ENCODE data around the gene MEG3. TPM values are rescaled to one million over a fixed set of nuclear protein-coding genes. Genes with fewer than 3 reads are reported as not detected.
A peak's percentile ranks its signal among the peaks of the same experiment; 100 is the strongest.

The MEG3 gene
- total and polyA plus RNA-seq, 2 of the 4 experiments (the other 2 are of a cell fraction) = 31.5 to 556 TPM

DNA sequence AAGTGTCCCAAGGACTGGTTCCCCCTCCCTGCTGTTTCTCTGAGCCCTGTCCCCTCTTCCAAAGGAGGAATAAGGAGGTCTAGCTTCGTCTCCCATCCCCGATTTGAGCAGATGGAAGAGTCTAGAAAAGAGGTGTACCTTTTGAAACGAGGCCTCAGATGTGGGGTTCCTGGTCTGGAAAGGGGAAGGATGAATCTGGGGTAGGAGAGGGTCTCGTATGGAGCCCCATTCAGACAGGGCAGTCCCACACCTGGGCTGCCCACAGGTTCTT lies 13.3 kb downstream of the MEG3 start:
- in situ Hi-C loops (cut with MboI; ENCODE audit: low sequenced_read_pairs) (loop anchor here (10.0 kb wide), 1 partner anchor 434 kb away; no protein-coding TSS in a partner anchor), dilution Hi-C loops (cut with HindIII; ENCODE audit: low sequenced_read_pairs, unreplicated experiment) (no loop called here), intact Hi-C loops (cut with micrococcal nuclease) (no loop called here)
- peaks cover 23% of the 10 kb centered on the region for H3K4me1 ChIP-seq (ENCODE audit: control insufficient read depth, insufficient read depth, low read length)
- H4K20me1 ChIP-seq (ENCODE audit: insufficient read depth, low read length) = peaks cover 100% of the 10 kb centered on the region
- H4K91ac ChIP-seq (ENCODE audit: insufficient read depth, low read depth, low read length) = no peak overlapping the region
- no peak overlapping the region for H3K27ac ChIP-seq (ENCODE audit: insufficient read depth, low read length)
- BruUV-seq (replicated peaks) = no TSS peak
- H3K4me2 ChIP-seq (ENCODE audit: low read depth, low read length) = no peak overlapping the region
- no CpG with 5 or more reads among the region's 4 CpGs for WGBS, 2 experiments (ENCODE audit: extremely low coverage in 2 of 2, insufficient read length in 1 of 2)
- H2AFZ ChIP-seq (replicated peaks; ENCODE audit: low read length, poor library complexity) = no peak overlapping the region
- no peak for DNase-seq
- H3K9me1 ChIP-seq (ENCODE audit: insufficient read depth, low read length) = peaks cover 3% of the 10 kb centered on the region; the same call in 1 of the 2 replicates
- no peak overlapping the region for H2AK9ac ChIP-seq (replicated peaks; ENCODE audit: low read depth, low read length, poor library complexity)
- TF ChIP-seq USF2 (IDR thresholded peaks at IDR 0.05; ENCODE audit: low read depth, low read length) (no peak), SMC3 (IDR thresholded peaks at IDR 0.05; ENCODE audit: low read depth, low read length) (no peak), FOS (IDR thresholded peaks at IDR 0.05; ENCODE audit: low read depth, low read length) (no peak), RAD21 (IDR thresholded peaks at IDR 0.05; ENCODE audit: low read length) (no peak)
- TF ChIP-seq, protein P1, sequence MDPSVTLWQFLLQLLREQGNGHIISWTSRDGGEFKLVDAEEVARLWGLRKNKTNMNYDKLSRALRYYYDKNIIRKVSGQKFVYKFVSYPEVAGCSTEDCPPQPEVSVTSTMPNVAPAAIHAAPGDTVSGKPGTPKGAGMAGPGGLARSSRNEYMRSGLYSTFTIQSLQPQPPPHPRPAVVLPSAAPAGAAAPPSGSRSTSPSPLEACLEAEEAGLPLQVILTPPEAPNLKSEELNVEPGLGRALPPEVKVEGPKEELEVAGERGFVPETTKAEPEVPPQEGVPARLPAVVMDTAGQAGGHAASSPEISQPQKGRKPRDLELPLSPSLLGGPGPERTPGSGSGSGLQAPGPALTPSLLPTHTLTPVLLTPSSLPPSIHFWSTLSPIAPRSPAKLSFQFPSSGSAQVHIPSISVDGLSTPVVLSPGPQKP (IDR thresholded peaks at IDR 0.05; ENCODE audit: borderline replicate concordance, low read depth, low read length) = no peak
- no peak overlapping the region for H2BK15ac ChIP-seq (ENCODE audit: low read depth, low read length)
- no peak overlapping the region for H4K8ac ChIP-seq (ENCODE audit: low read depth in 2 of 2, low read length in 2 of 2)
- POLR2A ChIA-PET (ENCODE audit: unreplicated experiment) = no interaction called here
- no peak overlapping the region for H2BK120ac ChIP-seq (ENCODE audit: low read depth, low read length)
- CTCF ChIA-PET = no interaction called here
- no peaks in the 10 kb centered on the region for H3K27me3 ChIP-seq (ENCODE audit: control insufficient read depth, insufficient read depth, low read length)
- H3K4ac ChIP-seq (ENCODE audit: low read depth, low read length) = no peak overlapping the region
- no peak overlapping the region for H2BK20ac ChIP-seq (ENCODE audit: low read depth, low read length)
- H3K18ac ChIP-seq (ENCODE audit: low read depth, low read length) = no peak overlapping the region
- H3K9me3 ChIP-seq (ENCODE audit: control insufficient read depth, insufficient read depth, low read length) = no peaks in the 10 kb centered on the region
- no peak overlapping the region for H3K9ac ChIP-seq (ENCODE audit: low read depth, low read length)
- H4K5ac ChIP-seq (ENCODE audit: low read depth, low read length) = no peak overlapping the region
- ATAC-seq (ENCODE audit: low read depth) = no peak
- no peak overlapping the region for H3K4me3 ChIP-seq (ENCODE audit: insufficient read depth, low read depth, low read length)
- H3K56ac ChIP-seq (ENCODE audit: extremely low read depth, insufficient read depth, low read length) = no peak overlapping the region
- H3K79me1 ChIP-seq (ENCODE audit: low read depth in 1 of 2, low read length in 2 of 2) = peaks cover 11 to 53% of the 10 kb centered on the region in 2 experiments
- H2BK5ac ChIP-seq (ENCODE audit: low read depth, low read length, poor library complexity, severe bottlenecking) = no peak overlapping the region
- H3K23ac ChIP-seq (ENCODE audit: low read depth, low read length) = 0 out of 2 replicates have a peak overlapping the region, but pooled peaks have one; percentile 42
- no peak overlapping the region for H3K14ac ChIP-seq (replicated peaks; ENCODE audit: low read depth, low read length)
- H3K36me3 ChIP-seq (ENCODE audit: control insufficient read depth, insufficient read depth, low read length) = peaks cover 72% of the 10 kb centered on the region
- H2AK5ac ChIP-seq (ENCODE audit: low read depth, low read length) = no peak overlapping the region
